ENCODE measurements around the gene HOXD12. TPM values are rescaled to one million over a fixed set of nuclear protein-coding genes. Genes with fewer than 3 reads are reported as not detected.

The HOXD12 gene
- total RNA-seq, 2 experiments from 2014 or later: not detected

DNA sequence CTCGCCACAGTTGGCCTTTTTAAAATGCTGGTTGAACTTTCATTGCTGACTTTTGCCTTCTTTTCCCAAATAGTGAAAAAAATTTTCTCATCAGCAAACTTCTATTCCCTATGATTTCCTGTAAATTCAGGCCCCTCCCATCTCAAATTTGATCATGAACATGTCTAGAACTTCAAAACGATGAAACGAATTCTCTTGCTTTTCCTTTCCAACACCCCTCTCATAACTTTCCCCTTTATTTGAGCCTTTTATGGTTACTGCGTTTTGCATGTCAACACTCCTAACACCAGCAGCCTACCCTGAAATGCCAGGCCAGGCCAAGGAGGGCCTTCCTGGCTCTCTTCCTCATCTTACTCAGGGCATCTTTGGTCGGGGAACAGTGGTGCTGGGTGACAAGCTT is 8.7 kb upstream of the HOXD12 start:
- no peaks in the 10 kb centered on the region for H3K9me3 Mint-ChIP-seq
- CTCF ChIA-PET: no interaction called here
- H3K36me3 Mint-ChIP-seq (ENCODE audit: low read depth): peaks cover 3% of the 10 kb centered on the region
- H3K27ac Mint-ChIP-seq: no peak overlapping the region
- ATAC-seq (no peak), DNase-seq (no peak)
- intact Hi-C loops (cut with micrococcal nuclease): no loop called here
- peaks cover 7% of the 10 kb centered on the region for H3K4me1 Mint-ChIP-seq (ENCODE audit: low read depth)
- H3K4me3 Mint-ChIP-seq: no peak overlapping the region
- H3K27me3 Mint-ChIP-seq: peaks cover 87% of the 10 kb centered on the region
- TF ChIP-seq, protein P1, sequence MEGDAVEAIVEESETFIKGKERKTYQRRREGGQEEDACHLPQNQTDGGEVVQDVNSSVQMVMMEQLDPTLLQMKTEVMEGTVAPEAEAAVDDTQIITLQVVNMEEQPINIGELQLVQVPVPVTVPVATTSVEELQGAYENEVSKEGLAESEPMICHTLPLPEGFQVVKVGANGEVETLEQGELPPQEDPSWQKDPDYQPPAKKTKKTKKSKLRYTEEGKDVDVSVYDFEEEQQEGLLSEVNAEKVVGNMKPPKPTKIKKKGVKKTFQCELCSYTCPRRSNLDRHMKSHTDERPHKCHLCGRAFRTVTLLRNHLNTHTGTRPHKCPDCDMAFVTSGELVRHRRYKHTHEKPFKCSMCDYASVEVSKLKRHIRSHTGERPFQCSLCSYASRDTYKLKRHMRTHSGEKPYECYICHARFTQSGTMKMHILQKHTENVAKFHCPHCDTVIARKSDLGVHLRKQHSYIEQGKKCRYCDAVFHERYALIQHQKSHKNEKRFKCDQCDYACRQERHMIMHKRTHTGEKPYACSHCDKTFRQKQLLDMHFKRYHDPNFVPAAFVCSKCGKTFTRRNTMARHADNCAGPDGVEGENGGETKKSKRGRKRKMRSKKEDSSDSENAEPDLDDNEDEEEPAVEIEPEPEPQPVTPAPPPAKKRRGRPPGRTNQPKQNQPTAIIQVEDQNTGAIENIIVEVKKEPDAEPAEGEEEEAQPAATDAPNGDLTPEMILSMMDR (IDR thresholded peaks at IDR 0.05): no peak
- POLR2A ChIA-PET: no interaction called here

DNA sequence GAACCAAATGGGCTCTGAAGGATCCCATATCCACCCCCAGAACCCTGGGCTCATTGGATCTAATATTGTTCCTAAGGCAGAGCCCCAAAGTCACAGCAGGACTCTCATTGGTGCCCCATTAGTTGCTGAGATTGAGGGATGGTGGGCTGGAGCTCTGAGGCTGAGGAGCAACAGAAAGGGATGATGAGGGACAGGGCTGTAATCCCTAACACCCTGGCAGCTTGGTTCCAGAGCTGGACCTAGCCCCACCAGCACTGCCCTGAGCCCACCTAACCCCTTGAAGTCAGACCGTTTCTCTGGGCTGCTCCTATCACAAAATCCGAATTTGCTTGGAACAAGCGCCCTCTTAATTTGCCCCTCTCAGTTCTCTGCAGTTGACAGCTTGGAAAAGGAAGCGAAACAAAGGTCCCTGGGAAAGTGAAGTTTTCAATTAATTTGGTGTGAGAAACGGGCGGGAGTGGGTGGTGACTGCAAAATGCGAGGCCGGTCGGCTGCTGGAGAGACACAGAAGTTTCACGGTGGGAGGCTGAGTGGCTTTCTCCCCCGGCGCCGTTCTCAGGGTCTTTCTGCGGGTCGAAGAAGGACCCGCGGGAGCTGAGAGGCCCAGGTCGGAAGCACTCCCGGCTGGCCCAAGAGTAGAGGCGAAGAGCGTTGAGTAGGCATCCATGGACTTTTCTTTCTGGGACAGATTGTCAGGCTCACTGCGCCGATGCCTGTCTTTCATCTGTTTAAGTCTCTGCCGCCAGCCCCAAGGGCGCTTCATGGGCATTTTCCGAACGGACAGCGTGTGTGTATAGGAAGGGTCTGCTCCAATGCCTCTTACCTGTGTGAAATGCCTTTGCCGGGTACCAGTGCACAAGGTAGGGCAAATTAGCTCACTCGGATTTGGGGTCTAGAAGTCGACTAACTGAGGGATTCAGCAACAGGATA is 8.0 kb upstream of the HOXD12 start:
- Mint-ChIP-seq H3K9me3 (no peaks in the 10 kb centered on the region), H3K27me3 (peaks cover 89% of the 10 kb centered on the region), H3K4me1 (ENCODE audit: low read depth) (peaks cover 9% of the 10 kb centered on the region), H3K27ac (no peak overlapping the region), H3K36me3 (ENCODE audit: low read depth) (peaks cover 3% of the 10 kb centered on the region), H3K4me3 (peak overlapping the region; percentile 42)
- TF ChIP-seq, protein P1 (IDR thresholded peaks at IDR 0.05): no peak
- ChIA-PET CTCF (no interaction called here), POLR2A (no interaction called here)
- ATAC-seq (no peak), DNase-seq (no peak)
- intact Hi-C loops (cut with micrococcal nuclease): no loop called here

DNA sequence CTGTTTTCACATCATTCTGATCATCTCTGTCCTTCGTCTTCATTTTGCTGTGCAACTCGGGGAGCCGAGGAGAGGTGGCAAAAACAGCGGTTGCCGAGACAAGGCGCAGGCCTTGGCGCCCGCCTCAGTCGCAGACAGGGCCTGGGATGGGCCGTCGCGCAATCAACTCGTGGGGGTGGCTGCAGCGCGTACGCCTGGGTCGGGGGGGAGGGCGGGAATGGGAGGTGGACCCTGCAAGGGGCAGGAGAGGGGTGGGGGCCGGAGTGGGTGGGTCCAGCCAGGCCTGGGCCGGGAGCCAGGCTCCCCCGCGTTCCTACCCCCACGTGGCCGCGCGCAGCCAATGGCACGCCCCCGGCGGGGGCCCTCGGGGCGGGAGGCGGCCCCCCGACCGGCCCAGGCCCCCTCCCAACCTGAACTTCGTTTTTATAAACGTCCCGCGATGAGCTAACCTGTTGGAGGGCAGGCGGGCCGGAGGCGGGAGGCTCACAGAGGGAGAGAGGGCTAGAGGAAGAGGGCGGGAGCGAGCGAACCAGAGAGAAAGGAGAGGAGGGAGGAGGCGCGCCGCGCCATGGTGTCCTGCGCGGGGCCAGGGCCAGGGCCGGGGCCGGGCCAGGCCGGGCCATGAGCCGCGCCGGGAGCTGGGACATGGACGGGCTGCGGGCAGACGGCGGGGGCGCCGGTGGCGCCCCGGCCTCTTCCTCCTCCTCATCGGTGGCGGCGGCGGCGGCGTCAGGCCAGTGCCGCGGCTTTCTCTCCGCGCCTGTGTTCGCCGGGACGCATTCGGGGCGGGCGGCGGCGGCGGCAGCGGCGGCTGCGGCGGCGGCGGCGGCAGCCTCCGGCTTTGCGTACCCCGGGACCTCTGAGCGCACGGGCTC is 7.1 kb upstream of the HOXD12 start, which contains the start of gene HOXD13:
HOXD13 (plus strand) TSS at position 452 of the 875 bp plus-strand sequence; CDS start at position 622, 170 bp downstream.
- Mint-ChIP-seq H3K36me3 (ENCODE audit: low read depth) (peaks cover 3% of the 10 kb centered on the region), H3K9me3 (no peaks in the 10 kb centered on the region), H3K27ac (no peak within 1 kb of the TSS), H3K4me1 (ENCODE audit: low read depth) (peaks cover 17% of the 10 kb centered on the region), H3K4me3 (peak within 1 kb of the TSS; percentile 42), H3K27me3 (peaks cover 87% of the 10 kb centered on the region)
- intact Hi-C loops (cut with micrococcal nuclease): no loop called here
- peak; percentile 36 for ATAC-seq
- ChIA-PET CTCF (no interaction called here), POLR2A (no interaction called here)
- no peak for DNase-seq
- TF ChIP-seq, protein P1 (IDR thresholded peaks at IDR 0.05): no peak

- no peak for DNase-seq
- no peaks in the 10 kb centered on the region for H3K9me3 Mint-ChIP-seq
- ChIA-PET CTCF (interaction anchor here (3.0 kb wide), 1 partner anchor 8 kb away, joined by 8 read pairs; no protein-coding TSS in a partner anchor), POLR2A (no interaction called here)
- peaks cover 21% of the 10 kb centered on the region for H3K4me1 Mint-ChIP-seq (ENCODE audit: low read depth)
- H3K27me3 Mint-ChIP-seq: peaks cover 87% of the 10 kb centered on the region
- ATAC-seq: no peak
- no peak overlapping the region for H3K4me3 Mint-ChIP-seq
- peaks cover 3% of the 10 kb centered on the region for H3K36me3 Mint-ChIP-seq (ENCODE audit: low read depth)
- no peak overlapping the region for H3K27ac Mint-ChIP-seq
- TF ChIP-seq, protein P1 (IDR thresholded peaks at IDR 0.05): no peak
- intact Hi-C loops (cut with micrococcal nuclease): no loop called here
These were observed 6.3 kb upstream of the HOXD12 start for GRCh38 chr2:176093145-176093897.
